HepG2 (cell line): ENCODE results near the gene CFTR.

ENCODE experiments used
- CREB1 ChIP-seq, 2 experiments: fragments of 450-650 bp in 1 of 2; IDR thresholded peaks; 2 replicates each; pipeline ENCODE4 v1.6.1; 2016 to 2017; ENCODE audit warnings: control low read depth in 1 of 2, mild to moderate bottlenecking in 1 of 2, missing compliant biosample characterization in 1 of 2, missing genetic modification characterization in 1 of 2
- IRX3 ChIP-seq: sonication (generic); formaldehyde crosslinking; IDR thresholded peaks from 2 replicates; pipeline ENCODE4 v1.8.1; 2023; ENCODE audit warnings: mild to moderate bottlenecking, low read depth, missing genetic modification reagents, borderline replicate concordance
- KMT2A ChIP-seq: sonication (generic); formaldehyde crosslinking; IDR thresholded peaks from 2 replicates; pipeline ENCODE4 v1.4.0; 2020; ENCODE audit warnings: missing genetic modification reagents
- MAZ ChIP-seq, 2 experiments: sonication (generic) in 1 of 2; formaldehyde crosslinking in 1 of 2; IDR thresholded peaks; 2 replicates each; pipeline versions ENCODE4 v1.5.0 to v1.6.1; 2012 to 2020; ENCODE audit warnings: low read depth in 2 of 2, mild to moderate bottlenecking in 2 of 2, borderline replicate concordance in 1 of 2, improper control_type of control experiment in 1 of 2, low read length in 1 of 2, missing genetic modification reagents in 1 of 2, moderate library complexity in 1 of 2
- RFX5 ChIP-seq: IDR thresholded peaks from 2 replicates; pipeline ENCODE4 v1.6.1; 2011; ENCODE audit warnings: low read depth, low read length, improper control_type of control experiment
- ZNF3 ChIP-seq: IDR thresholded peaks from 2 replicates; pipeline ENCODE4 v1.7.0; 2017; ENCODE audit warnings: inconsistent platforms
- TF ChIP-seq, protein P1 (sequence below): sonication (generic); formaldehyde crosslinking; IDR thresholded peaks from 2 replicates; pipeline ENCODE4 v1.5.0; 2020; ENCODE audit warnings: mild to moderate bottlenecking, missing genetic modification reagents, moderate library complexity
- TF ChIP-seq, protein P2 (sequence below): sonication (generic); formaldehyde crosslinking; IDR thresholded peaks from 2 replicates; pipeline ENCODE4 v1.5.0; 2020; ENCODE audit warnings: missing genetic modification reagents

GRCh38 chr7:117645481-117646165 is 165.8 kb downstream of the CFTR start:
- TF ChIP-seq, protein P1, sequence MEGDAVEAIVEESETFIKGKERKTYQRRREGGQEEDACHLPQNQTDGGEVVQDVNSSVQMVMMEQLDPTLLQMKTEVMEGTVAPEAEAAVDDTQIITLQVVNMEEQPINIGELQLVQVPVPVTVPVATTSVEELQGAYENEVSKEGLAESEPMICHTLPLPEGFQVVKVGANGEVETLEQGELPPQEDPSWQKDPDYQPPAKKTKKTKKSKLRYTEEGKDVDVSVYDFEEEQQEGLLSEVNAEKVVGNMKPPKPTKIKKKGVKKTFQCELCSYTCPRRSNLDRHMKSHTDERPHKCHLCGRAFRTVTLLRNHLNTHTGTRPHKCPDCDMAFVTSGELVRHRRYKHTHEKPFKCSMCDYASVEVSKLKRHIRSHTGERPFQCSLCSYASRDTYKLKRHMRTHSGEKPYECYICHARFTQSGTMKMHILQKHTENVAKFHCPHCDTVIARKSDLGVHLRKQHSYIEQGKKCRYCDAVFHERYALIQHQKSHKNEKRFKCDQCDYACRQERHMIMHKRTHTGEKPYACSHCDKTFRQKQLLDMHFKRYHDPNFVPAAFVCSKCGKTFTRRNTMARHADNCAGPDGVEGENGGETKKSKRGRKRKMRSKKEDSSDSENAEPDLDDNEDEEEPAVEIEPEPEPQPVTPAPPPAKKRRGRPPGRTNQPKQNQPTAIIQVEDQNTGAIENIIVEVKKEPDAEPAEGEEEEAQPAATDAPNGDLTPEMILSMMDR, result no peak
- no peak for TF ChIP-seq ZNF3 (CRISPR knock-in tag)
- TF ChIP-seq KMT2A (CRISPR knock-in tag), result no peak
- no peak for TF ChIP-seq MAZ (IDR thresholded peaks at IDR 0.05; ENCODE audit: borderline replicate concordance, low read depth, low read length)
- no peak for TF ChIP-seq MAZ (CRISPR knock-in tag; IDR thresholded peaks at IDR 0.05; ENCODE audit: low read depth)
- TF ChIP-seq CREB1 (IDR thresholded peaks at IDR 0.05), result no peak
- no peak for TF ChIP-seq CREB1 (CRISPR knock-in tag; IDR thresholded peaks at IDR 0.05)
- no peak for TF ChIP-seq RFX5
- TF ChIP-seq, protein P2, sequence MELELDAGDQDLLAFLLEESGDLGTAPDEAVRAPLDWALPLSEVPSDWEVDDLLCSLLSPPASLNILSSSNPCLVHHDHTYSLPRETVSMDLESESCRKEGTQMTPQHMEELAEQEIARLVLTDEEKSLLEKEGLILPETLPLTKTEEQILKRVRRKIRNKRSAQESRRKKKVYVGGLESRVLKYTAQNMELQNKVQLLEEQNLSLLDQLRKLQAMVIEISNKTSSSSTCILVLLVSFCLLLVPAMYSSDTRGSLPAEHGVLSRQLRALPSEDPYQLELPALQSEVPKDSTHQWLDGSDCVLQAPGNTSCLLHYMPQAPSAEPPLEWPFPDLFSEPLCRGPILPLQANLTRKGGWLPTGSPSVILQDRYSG (CRISPR knock-in tag), result no peak
- no peak for TF ChIP-seq IRX3 (CRISPR knock-in tag)
